Superior temporal gyrus (tissue), 1 donor: ENCODE results near the gene KCNC2.
A peak's percentile ranks its signal among the peaks of the same experiment; 100 is the strongest.

ENCODE experiments used
- DNase-seq: peaks from one replicate; pipeline ENCODE4 v3.0.0-alpha.2; 2016; ENCODE audit errors: extremely low spot score

The KCNC2 gene

GRCh38 chr12:75161488-75161887 lies 48.2 kb downstream of the KCNC2 start:
- no peak for DNase-seq

- DNase-seq, result no peak
These were observed 52.3 kb downstream of the KCNC2 start for GRCh38 chr12:75157385-75157784.

GRCh38 chr12:75155962-75156361 lies 53.7 kb downstream of the KCNC2 start:
- no peak for DNase-seq

- peak; percentile 57 for DNase-seq
These were observed 55.3 kb downstream of the KCNC2 start for GRCh38 chr12:75154388-75154787.

GRCh38 chr12:75139196-75139595 lies 70.4 kb downstream of the KCNC2 start:
- DNase-seq, result peak; percentile 65

GRCh38 chr12:75137896-75138295 lies 71.7 kb downstream of the KCNC2 start:
- DNase-seq, result no peak

- no peak for DNase-seq
These were observed 74.6 kb downstream of the KCNC2 start for GRCh38 chr12:75135026-75135425.

- no peak for DNase-seq
These were observed 78.8 kb downstream of the KCNC2 start for GRCh38 chr12:75130811-75131210.

GRCh38 chr12:75129275-75129674 lies 80.4 kb downstream of the KCNC2 start:
- DNase-seq, result no peak

GRCh38 chr12:75121036-75121705 lies 88.5 kb downstream of the KCNC2 start:
- no peak for DNase-seq

GRCh38 chr12:75120311-75120711 lies 89.3 kb downstream of the KCNC2 start:
- DNase-seq, result no peak

- no peak for DNase-seq
These were observed 92.9 kb downstream of the KCNC2 start for GRCh38 chr12:75116646-75117198.

GRCh38 chr12:75115748-75116147 lies 93.9 kb downstream of the KCNC2 start:
- no peak for DNase-seq

GRCh38 chr12:75103822-75104221 lies 105.8 kb downstream of the KCNC2 start:
- no peak for DNase-seq

- DNase-seq, result no peak
These were observed 107.9 kb downstream of the KCNC2 start for GRCh38 chr12:75101781-75102180.

- DNase-seq, result no peak
These were observed 110.4 kb downstream of the KCNC2 start for GRCh38 chr12:75099210-75099609.

GRCh38 chr12:75097003-75097402 lies 112.6 kb downstream of the KCNC2 start:
- DNase-seq, result no peak

- DNase-seq, result no peak
These were observed 122.0 kb downstream of the KCNC2 start for GRCh38 chr12:75087654-75088053.

GRCh38 chr12:75086091-75087038 lies 123.3 kb downstream of the KCNC2 start:
- DNase-seq, result no peak

- DNase-seq, result no peak
These were observed 128.3 kb downstream of the KCNC2 start for GRCh38 chr12:75081305-75081704.

GRCh38 chr12:75080582-75080981 lies 129.1 kb downstream of the KCNC2 start:
- DNase-seq, result peak; percentile 30

GRCh38 chr12:75065482-75065881 lies 144.2 kb downstream of the KCNC2 start:
- no peak for DNase-seq

GRCh38 chr12:75062691-75063090 lies 146.9 kb downstream of the KCNC2 start:
- no peak for DNase-seq
